OCI-LY1 (cell line): ENCODE results near the gene RAB11FIP3.

Experiments
- CTCF ChIP-seq: fragments of 200-600 bp; sonication (generic), shearing (Covaris generic); IDR thresholded peaks from 2 replicates; pipeline ENCODE4 v1.5.1; 2017; ENCODE audit warnings: mild to moderate bottlenecking, antibody characterized with exemption, low read length, moderate library complexity, mixed read lengths
- EZH2 ChIP-seq: fragments of 200-600 bp; sonication (generic), shearing (Covaris generic); IDR thresholded peaks from 2 replicates; pipeline ENCODE4 v1.8.0; 2017; ENCODE audit warnings: borderline replicate concordance, mixed run types, mild to moderate bottlenecking, antibody characterized with exemption, low read length, moderate library complexity, mixed read lengths

GRCh38 chr16:527015-527903 lies 101.8 kb downstream of the RAB11FIP3 start, which contains the start of gene CAPN15:
- TF ChIP-seq CTCF (no peak), EZH2 (no peak)
